Activated CD8-positive, alpha-beta T cell treated with anti-CD3 and anti-CD28 coated beads for 36 hours (primary cell): ENCODE results near the gene TSHZ1. TPM values are rescaled to one million over a fixed set of nuclear protein-coding genes. Genes with fewer than 3 reads are reported as not detected.

Source experiments
- ATAC-seq: fragments of 200-7000 bp; cut with Tn5 transposase; one replicate; pipeline ENCODE4 v1.10.0; 2021; ENCODE audit warnings: mild to moderate bottlenecking, moderate library complexity
- CTCF ChIA-PET: fragments of 350-600 bp; sonication (Branson Sonifier 250); formaldehyde crosslinking; loops from one replicate; lab custom pipeline; 2021; ENCODE audit warnings: antibody characterized with exemption; lab: Charles Lee
- POLR2A ChIA-PET: fragments of 350-600 bp; sonication (Branson Sonifier 250); formaldehyde crosslinking; loops from one replicate; lab custom pipeline; 2021; ENCODE audit warnings: antibody characterized with exemption; lab: Charles Lee
- DNase-seq: peaks from one replicate; pipeline ENCODE4 v3.0.0-alpha.2; 2020
- H3K27ac Mint-ChIP-seq: one replicate; pipeline ENCODE4 v1.8.0; 2021; ENCODE audit warnings: mild to moderate bottlenecking, mixed read lengths
- H3K27me3 Mint-ChIP-seq: one replicate; pipeline ENCODE4 v1.8.0; 2021; ENCODE audit warnings: mixed read lengths
- H3K36me3 Mint-ChIP-seq: one replicate; pipeline ENCODE4 v1.8.0; 2021; ENCODE audit warnings: low read depth, mixed read lengths
- H3K4me1 Mint-ChIP-seq: one replicate; pipeline ENCODE4 v1.8.0; 2021; ENCODE audit warnings: low read depth, mixed read lengths
- H3K4me3 Mint-ChIP-seq: one replicate; pipeline ENCODE4 v1.8.0; 2021; ENCODE audit warnings: mild to moderate bottlenecking, moderate library complexity, mixed read lengths
- H3K9me3 Mint-ChIP-seq: one replicate; pipeline ENCODE4 v1.8.0; 2021; ENCODE audit warnings: mixed read lengths
- intact Hi-C: fragments of 100-400 bp; cut with micrococcal nuclease; formaldehyde crosslinking; loops from one replicate; pipeline ENCODE4 v1.10.0; 2022
- total RNA-seq, 2 experiments: library from RNA; stranded (reverse); gene quantifications; one replicate each; pipeline ENCODE4 v1.2.3, GENCODE V29; 2021
- TF ChIP-seq, protein P1 (sequence below): fragments of 200-600 bp; IDR thresholded peaks from one replicate; pipeline ENCODE4 v1.8.0; 2022; ENCODE audit warnings: antibody characterized with exemption, mild to moderate bottlenecking

The TSHZ1 gene
- total RNA-seq, 2 experiments from 2014 or later, result 10.8 to 11.0 TPM

DNA sequence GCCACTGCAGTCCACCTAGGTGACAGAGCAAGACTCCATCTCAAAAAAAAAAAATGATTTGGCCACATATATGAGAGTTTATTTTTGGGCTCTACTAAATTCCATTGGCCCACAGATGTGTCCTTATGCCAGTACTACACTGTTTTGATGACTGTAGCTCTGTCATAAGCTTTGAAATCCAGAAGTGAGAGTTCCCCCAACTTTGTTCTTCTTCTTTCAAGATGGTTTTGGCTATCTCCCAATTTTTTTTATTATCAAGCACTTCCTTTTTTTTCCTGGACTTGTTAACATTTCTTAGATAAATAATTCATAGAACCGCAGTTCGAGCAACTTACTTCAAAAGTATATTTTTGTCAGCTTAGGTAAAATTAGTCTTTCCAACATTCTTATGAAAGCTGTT, 96.9 kb downstream of the TSHZ1 start:
- CTCF ChIA-PET, result no interaction called here
- Mint-ChIP-seq H3K4me3 (no peak overlapping the region), H3K9me3 (peaks cover 4% of the 10 kb centered on the region), H3K36me3 (no peaks in the 10 kb centered on the region), H3K27me3 (no peaks in the 10 kb centered on the region), H3K27ac (no peak overlapping the region), H3K4me1 (no peaks in the 10 kb centered on the region)
- TF ChIP-seq, protein P1, sequence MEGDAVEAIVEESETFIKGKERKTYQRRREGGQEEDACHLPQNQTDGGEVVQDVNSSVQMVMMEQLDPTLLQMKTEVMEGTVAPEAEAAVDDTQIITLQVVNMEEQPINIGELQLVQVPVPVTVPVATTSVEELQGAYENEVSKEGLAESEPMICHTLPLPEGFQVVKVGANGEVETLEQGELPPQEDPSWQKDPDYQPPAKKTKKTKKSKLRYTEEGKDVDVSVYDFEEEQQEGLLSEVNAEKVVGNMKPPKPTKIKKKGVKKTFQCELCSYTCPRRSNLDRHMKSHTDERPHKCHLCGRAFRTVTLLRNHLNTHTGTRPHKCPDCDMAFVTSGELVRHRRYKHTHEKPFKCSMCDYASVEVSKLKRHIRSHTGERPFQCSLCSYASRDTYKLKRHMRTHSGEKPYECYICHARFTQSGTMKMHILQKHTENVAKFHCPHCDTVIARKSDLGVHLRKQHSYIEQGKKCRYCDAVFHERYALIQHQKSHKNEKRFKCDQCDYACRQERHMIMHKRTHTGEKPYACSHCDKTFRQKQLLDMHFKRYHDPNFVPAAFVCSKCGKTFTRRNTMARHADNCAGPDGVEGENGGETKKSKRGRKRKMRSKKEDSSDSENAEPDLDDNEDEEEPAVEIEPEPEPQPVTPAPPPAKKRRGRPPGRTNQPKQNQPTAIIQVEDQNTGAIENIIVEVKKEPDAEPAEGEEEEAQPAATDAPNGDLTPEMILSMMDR, result no peak
- DNase-seq (no peak), ATAC-seq (no peak)
- intact Hi-C loops, result no loop called here
- POLR2A ChIA-PET, result interaction anchor here (0.6 kb wide), 1 partner anchor 270 kb away, joined by 3 read pairs; no protein-coding TSS in a partner anchor

DNA sequence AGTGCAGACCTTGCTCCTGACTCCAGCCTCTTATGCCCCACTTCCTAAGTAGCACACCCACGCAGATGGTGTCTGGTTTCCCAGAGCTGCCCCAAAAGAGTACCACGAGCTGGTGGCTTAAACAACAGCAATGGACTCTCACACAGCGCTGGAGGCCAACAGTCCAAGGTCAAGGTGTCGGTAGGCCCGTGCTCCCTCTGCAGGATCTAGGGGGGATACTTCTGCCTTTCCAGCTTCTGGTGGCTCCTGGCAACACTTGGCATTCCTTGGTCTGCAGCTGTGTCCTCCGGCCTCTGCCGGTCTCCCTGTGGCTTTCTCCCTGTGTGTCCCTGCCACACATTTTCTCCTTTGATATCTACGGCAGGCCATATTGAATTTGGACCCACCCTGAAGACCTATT, 99.0 kb downstream of the TSHZ1 start:
- Mint-ChIP-seq H3K4me1 (no peaks in the 10 kb centered on the region), H3K4me3 (no peak overlapping the region)
- CTCF ChIA-PET, result no interaction called here

DNA sequence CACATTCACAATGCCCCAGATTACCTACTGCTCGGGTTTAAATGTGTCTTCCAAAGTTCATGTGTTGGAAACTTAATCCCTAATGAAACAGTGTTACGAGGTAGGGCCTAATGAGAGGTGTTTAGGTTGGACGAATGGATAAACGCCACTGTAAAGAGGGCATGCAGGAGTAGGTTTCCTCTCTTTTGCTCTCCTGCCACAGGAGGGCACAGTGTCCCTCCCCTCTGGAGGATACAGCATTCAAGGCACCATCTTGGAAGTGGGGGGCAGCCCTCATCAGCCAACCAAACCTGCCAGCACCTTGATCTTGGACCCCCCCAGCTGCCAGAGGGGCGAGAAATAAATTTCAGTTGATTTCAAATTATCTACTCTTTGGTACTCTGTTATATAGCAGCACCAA, 103.5 kb downstream of the TSHZ1 start:
- intact Hi-C loops, result no loop called here
- ChIA-PET POLR2A (no interaction called here), CTCF (no interaction called here)
- TF ChIP-seq, protein P1, result no peak
- peaks cover 4% of the 10 kb centered on the region for H3K9me3 Mint-ChIP-seq
- H3K4me3 Mint-ChIP-seq, result no peak overlapping the region
- H3K27me3 Mint-ChIP-seq, result peaks cover 1% of the 10 kb centered on the region
- ATAC-seq (no peak), DNase-seq (no peak)
- no peaks in the 10 kb centered on the region for H3K36me3 Mint-ChIP-seq
- H3K4me1 Mint-ChIP-seq, result no peaks in the 10 kb centered on the region
- no peak overlapping the region for H3K27ac Mint-ChIP-seq

More for the DNA sequence above, 99.0 kb downstream of the TSHZ1 start:
- no peak for DNase-seq
- no peaks in the 10 kb centered on the region for H3K36me3 Mint-ChIP-seq
- H3K9me3 Mint-ChIP-seq, result peaks cover 4% of the 10 kb centered on the region
- ATAC-seq, result no peak
- intact Hi-C loops, result no loop called here
- POLR2A ChIA-PET, result no interaction called here
- TF ChIP-seq, protein P1, result no peak
- H3K27ac Mint-ChIP-seq, result no peak overlapping the region
- H3K27me3 Mint-ChIP-seq, result peaks cover 1% of the 10 kb centered on the region

DNA sequence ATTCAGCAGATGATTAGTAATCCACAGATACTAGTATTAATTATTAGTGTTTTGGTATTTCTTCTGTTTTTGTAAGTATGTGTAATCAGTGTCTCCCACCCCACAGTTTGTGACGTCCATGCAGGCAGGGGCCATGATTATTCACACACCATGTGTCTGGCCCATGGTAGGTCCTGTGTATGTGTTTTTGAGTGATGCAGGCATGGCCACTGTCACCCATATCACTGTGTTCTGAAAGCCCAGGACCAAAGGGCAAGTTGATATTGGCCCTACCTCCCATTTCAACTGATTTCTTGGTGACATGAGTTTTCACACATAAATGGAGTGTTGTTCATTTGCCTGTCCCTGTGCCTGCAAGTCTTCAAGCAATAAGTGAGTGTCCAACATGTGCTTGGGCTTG, 104.0 kb downstream of the TSHZ1 start:
- Mint-ChIP-seq H3K27me3 (peaks cover 1% of the 10 kb centered on the region), H3K4me1 (no peaks in the 10 kb centered on the region), H3K27ac (no peak overlapping the region), H3K4me3 (no peak overlapping the region), H3K9me3 (peaks cover 1% of the 10 kb centered on the region), H3K36me3 (no peaks in the 10 kb centered on the region)
- POLR2A ChIA-PET, result no interaction called here
- CTCF ChIA-PET, result no interaction called here
- intact Hi-C loops, result no loop called here
- DNase-seq (no peak), ATAC-seq (no peak)
- TF ChIP-seq, protein P1, result no peak

DNA sequence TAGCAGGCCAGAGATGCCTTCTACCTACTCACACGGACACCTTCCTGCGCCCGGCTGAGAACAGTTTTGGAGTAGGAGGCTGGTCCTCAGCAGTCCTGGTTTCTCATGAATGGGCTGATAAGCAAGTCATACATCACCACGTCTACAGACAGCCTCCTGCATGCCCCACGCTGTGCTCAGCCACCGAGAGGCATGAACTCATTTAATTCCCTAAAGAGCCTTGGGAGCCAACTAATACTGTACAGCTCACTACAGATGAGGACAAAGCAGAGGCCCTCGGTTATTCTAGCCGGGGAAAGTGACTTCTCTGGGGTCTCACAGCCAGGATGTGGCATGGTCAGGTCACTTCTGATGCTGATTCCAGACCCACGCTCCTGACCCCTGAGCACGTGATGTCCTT, 105.6 kb downstream of the TSHZ1 start:
- Mint-ChIP-seq H3K36me3 (no peaks in the 10 kb centered on the region), H3K4me3 (no peak overlapping the region), H3K4me1 (no peaks in the 10 kb centered on the region), H3K9me3 (peaks cover under 1% of the 10 kb centered on the region), H3K27me3 (peaks cover 1% of the 10 kb centered on the region), H3K27ac (no peak overlapping the region)
- TF ChIP-seq, protein P1, result no peak
- POLR2A ChIA-PET, result no interaction called here
- no peak for DNase-seq
- ATAC-seq, result no peak
- CTCF ChIA-PET, result no interaction called here
- intact Hi-C loops, result no loop called here
